Right kidney (tissue), 1 donor: ENCODE measurements around the gene KIF23.

Source experiments
- DNase-seq: peaks from one replicate; pipeline ENCODE4 v3.0.0-alpha.2; 2016

The KIF23 gene

DNA sequence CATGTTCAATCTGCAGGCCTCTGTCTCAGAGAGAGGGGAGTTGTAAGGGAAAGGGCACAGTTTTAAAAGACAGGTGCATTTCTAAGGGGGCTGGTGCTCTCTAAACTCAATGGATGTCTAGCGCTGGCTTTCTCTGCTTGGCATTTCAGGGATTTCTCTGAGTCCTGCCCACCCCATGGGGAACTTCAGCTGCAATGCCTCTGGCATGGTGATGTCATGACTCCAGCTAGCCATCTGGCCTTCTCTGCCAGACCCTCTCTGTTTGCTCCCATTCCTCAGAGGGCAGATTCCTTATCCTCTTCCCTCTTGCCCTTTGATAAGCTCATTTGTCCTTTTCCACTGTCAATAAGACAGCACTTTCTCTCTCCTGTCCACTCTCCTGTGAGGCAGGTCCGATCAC is 79.3 kb downstream of the KIF23 start:
- no peak for DNase-seq

DNA sequence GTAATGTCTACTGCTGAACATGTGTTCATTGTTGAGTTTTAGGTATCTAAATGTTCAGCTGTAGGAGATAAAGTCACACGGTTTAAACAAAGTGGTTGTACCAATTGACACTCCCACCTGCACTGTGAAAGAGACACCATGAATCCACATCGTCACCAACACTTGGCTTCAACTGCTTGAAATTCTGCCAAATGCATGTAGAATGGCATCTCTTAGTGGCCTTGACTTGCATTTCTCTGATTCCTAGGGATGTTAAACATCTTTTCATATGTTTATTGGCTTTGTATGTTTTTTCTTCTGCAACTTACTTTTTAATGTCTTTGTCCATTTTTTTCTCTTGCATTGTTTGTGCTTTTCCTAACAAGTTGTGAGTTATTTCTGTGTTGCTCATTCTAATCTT is 81.9 kb downstream of the KIF23 start:
- no peak for DNase-seq

DNA sequence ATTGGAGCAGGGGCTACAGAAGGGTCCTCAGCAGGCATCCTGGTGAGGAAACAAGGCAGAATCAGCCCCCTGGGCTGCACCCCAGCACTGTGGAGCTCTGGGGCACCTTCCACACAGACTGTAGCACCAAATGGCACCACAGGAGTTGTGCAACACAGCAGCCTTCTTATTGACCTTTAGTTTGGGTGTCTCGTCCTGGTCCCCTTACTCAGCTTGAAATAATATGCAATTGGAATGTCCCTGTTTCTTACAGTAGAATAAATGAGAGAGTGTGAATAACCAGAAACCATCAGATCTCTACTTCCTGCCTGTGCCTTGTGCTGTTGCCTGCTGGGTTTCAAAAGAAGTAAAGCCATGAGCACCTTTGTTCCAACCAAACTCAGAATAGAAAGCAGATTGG is 82.9 kb downstream of the KIF23 start:
- DNase-seq = no peak

DNA sequence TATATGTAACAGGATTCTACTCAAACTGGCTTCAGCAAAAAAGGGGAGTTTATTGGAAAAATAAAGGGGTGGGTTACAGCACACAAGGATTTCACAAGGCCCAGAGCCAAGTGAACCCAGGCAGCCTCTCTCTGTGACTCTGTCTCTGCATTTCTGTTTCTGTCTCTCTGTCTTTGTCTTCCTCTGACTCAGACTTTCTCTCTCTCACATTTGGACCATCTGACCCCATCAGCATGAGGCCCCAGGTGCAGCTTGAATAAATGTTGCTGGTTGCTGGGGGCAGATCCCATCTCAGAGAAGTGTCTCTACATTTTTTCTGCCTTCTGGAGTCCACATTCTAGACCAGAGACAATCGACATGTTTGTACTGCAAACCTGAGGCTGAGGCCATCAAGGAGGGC is 83.5 kb downstream of the KIF23 start:
- no peak for DNase-seq
